ENCODE results near the gene ZNF106.

GRCh38 chr15:42403389-42403788 lies 87.6 kb downstream of the ZNF106 start:
- TF ChIP-seq MXI1 (IDR thresholded peaks at IDR 0.05; ENCODE audit: borderline replicate concordance, low read depth, low read length) (no peak), CTCF (conservative IDR thresholded peaks at IDR 0.05; ENCODE audit: low read depth, low read length) (no peak), SMC3 (IDR thresholded peaks at IDR 0.05; ENCODE audit: low read depth, low read length) (no peak), RFX5 (IDR thresholded peaks at IDR 0.05; ENCODE audit: low read depth, low read length) (no peak), POLR2A (IDR thresholded peaks at IDR 0.05; ENCODE audit: low read depth, low read length) (no peak)
